Stimulated activated naive CD4-positive, alpha-beta T cell (primary cell): ENCODE measurements around the gene HRH3.

Experiments used
- DNase-seq, 6 experiments: peaks; one replicate each; lab custom pipeline; 2025; lab: John Stamatoyannopoulos, UW

HRH3 gene

GRCh38 chr20:62174870-62175624, 45.0 kb downstream of the HRH3 start:
- DNase-seq: no peak

- DNase-seq: no peak
Observed at GRCh38 chr20:62174021-62174804, 45.9 kb downstream of the HRH3 start.

- no peak for DNase-seq
Observed at GRCh38 chr20:62172666-62173065, 47.4 kb downstream of the HRH3 start.

- DNase-seq: no peak
Observed at GRCh38 chr20:62171245-62171644, 48.8 kb downstream of the HRH3 start.

- DNase-seq: no peak
Observed at GRCh38 chr20:62170536-62170935, 49.5 kb downstream of the HRH3 start.

- no peak for DNase-seq
Observed at GRCh38 chr20:62168890-62169435, 51.1 kb downstream of the HRH3 start.

- DNase-seq: no peak
Observed at GRCh38 chr20:62168061-62168460, 52.0 kb downstream of the HRH3 start.

GRCh38 chr20:62167474-62167873, 52.6 kb downstream of the HRH3 start:
- DNase-seq: no peak

- DNase-seq: no peak
Observed at GRCh38 chr20:62165762-62166399, 54.2 kb downstream of the HRH3 start.
